Epidermal melanocyte (primary cell): ENCODE data around the gene PPARG.
"Not testable (repeated sequence)": the region's sequence is repeated elsewhere in the genome, so short reads cannot be mapped to it uniquely, and the experiment has no call there.

Experiments used
- DNase-seq: peaks from one replicate; pipeline ENCODE4 v3.0.0; 2011; ENCODE audit warnings: low spot score; ENCODE audit not compliant: insufficient read length

Gene PPARG

DNA sequence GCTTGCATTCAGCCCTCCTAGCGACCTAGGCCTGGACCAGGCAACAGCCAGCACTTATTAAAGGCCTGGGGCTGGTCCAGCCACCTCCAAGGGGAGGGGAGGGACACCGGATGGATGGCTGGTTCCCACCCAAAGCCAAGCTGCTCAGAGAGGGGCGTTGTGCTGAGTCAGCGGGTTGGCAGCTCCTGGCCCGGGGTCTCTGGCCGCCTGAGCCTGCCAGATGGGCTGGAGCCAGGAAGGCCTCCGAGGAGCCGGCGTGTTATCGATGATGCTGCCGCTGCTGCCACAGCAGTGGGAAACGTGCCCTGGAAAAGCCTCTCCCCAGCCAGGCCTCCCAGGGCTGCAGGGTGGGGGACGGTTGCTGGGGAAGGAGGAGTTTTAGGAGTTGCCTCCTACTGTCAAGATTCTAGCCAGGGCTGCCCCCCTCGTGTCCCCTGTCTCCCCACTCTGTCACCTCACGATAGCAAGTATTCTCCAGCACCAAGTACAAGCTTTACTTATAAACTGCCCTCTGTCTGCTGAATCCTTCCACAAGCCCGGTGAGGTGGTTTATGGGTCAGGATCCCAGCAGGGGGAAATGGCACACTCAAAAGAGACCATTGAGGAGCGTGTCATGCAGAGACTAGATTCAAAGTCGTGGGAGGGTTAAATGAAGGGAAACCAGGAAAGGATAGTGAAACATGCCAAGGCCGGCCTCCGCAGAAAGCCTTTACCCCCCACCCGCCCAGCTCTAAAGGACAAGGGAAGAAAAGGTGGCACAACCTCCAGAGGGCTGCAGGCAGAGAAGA lies 152.3 kb downstream of the PPARG start:
- DNase-seq: no peak

DNA sequence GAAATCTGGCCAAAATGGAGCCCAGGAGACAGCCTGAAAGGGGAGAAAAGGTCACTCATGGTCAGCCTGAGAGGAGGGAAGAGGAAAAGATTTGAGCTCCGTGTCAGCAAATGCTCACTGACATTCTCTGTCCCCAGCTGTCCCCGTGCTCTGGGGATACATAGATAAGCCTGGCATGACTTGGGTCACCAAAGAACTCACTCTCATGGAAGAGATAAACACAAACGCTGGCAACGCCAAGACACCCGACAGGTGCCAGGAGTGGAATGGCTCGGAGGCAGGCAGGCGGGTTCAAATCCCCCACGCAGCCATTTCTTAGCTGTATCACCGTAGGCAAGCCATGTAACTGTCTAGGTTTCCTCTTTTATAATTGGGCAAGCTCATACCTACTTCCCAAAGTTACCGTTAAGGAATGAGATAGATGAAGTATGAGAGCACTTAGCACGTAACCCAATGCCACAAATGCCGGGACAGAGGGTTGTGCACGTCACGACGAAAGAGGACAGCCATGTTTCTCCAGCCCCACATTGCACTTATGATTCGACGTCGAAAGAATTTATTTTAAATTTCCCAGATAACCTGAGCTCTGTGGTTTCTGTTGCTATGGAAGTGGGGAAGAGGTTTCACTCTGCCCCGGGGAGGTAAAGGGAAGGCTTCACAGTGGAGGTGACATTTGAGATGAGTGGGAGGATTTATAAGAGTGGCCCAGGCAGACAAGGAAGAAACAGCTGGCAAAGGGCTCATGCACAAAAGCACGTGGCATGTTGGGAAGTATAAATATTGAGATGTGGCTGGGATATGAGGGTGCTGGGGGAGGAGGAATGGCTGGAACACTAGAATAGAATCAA lies 154.0 kb downstream of the PPARG start:
- DNase-seq: no peak

DNA sequence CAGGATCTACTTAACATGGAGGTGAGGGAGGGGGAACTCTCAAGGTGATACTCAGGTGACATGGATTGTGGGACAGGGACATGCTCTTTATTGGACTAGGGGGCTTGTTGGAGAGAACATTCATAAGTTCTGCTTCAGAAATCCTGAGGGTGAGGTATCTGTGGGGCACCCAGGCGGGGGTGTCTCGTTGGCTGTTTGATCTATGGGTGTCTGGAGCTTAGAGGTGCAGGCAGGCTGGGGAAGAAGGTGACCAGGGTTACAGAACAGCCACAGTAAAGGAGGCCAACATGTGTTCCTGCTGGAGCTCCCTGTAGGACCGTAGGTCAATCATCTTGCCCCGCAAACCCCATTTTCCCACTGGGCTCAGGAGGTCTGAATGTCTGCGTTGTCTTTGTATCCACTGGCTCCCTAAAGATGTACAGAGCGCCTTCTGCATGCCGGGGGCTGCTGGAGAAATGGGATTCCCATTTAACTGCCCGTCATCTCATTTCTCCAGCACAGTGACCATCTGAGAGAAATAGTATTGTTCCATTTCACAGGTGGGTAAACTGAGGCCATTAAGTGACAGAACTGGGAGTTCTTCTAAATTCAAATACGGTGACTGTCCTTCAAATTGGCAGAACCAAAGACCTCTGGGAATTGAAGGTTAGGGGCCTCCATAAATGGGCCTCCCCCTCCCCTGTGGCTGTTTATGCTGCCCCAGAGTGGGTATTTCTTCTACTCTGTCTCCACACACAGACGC lies 155.1 kb downstream of the PPARG start:
- no peak for DNase-seq

DNA sequence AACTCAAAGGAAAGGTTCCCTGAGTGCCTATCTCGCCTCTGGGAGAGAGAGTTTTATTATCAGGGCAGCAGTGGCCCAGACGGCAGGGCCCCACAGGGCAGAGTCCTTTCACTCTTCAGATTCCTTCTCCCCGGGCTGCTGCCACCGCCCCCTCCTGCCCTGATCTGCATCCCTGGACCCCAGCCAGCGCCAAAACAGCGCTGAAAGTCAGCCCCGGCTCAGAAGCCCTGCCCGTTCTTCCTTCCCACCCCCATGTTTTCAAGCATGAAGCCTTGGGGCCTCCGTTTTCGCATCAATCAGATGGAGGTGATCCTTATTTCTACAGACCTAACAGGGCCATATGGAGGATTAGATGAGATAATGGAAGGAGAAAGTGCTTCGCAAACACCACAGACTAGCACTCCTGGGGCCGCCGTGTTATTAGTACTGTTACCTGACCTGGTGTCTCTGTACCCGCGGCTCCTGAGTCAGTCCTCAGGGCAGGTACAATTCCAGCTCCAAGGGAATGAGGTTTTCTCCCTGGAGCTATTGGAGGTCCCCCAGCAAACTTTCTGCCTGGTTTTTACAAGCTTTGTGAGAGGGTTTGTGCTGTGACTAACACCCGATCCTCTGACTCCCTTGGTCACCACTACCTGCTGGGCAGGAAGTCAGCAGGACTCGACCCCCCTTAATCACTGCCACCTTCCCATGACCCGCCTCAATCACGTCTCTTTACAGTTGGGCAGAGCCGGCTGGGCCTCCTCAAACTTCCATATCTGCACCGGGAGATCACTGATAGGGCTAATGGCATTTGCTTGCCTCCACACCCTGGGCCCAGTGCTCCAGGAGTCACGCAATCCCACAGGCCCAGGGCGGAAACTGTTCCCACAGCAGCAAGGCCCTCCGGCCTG lies 156.0 kb downstream of the PPARG start:
- no peak for DNase-seq

DNA sequence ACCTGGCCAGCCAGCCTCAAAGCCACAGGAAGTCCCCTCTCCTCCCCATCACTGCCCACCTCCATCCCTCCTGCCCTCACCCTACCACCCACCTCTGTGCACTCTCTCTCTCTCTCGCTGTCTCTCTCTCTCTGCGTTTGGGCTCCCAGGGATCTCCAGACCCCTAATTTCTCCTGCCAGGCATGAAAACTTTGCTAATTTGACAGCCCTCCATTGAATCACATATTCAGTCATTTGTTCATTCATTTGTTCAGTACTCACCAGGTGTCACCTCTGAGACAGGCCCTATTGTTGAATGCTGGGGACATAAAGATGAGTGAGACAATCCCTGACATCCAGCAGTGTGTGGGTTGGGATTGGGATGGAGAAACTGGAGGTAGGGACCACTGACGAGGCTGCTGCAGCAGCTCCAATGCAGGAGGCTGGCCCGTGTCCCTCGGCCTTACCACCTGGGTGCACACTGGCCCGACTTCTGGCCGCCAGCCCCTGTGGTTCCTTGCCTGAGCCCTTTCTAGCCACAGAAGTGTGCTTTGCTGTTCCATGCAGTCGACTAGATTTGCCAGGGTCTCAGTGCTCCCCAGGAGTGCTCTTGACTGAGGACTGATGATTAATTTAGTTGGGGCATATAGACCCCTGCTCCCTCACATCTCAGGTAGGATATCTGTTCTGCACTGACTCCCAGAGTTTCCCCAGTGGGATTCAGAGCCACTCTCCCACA lies 156.8 kb downstream of the PPARG start:
- DNase-seq: no peak

DNA sequence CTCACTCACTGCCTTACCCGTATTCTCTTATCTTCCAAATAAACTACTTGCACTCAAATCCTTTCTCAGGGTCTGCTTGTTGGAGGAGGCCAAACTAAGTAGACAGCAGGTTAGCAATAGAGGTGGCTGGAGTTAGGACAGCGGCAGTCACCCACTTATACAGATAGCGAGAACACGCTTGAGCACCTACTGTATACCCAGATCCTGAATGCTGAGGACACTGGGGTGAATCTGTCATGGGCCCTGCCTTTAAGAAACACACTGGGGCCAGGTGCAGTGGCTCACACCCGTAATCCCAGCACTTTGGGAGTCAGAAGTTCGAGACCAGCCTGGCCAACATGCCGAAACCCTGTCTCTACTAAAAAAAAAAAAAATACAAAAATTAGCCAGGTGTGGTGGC lies 157.4 kb downstream of the PPARG start:
- DNase-seq: no peak

DNA sequence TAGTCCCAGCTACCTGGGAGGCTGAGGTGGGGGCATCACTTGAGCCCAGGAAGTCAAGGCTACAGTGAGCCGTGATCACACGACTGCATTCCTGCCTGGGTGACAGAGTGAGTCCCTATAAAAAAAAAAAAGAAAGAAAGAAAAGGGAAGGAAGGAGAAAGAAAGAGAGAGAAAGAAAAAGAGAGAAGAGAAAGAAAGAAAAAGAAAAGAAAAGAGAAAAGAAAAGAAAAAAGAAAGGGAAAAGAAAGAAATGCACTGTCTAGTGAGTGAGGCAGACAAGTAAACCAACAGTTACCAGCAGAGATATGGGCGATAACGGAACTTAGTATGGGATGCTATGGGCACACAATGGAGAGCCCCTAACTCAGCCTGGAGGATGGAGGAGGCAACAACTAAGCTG lies 158.2 kb downstream of the PPARG start:
- no peak for DNase-seq

DNA sequence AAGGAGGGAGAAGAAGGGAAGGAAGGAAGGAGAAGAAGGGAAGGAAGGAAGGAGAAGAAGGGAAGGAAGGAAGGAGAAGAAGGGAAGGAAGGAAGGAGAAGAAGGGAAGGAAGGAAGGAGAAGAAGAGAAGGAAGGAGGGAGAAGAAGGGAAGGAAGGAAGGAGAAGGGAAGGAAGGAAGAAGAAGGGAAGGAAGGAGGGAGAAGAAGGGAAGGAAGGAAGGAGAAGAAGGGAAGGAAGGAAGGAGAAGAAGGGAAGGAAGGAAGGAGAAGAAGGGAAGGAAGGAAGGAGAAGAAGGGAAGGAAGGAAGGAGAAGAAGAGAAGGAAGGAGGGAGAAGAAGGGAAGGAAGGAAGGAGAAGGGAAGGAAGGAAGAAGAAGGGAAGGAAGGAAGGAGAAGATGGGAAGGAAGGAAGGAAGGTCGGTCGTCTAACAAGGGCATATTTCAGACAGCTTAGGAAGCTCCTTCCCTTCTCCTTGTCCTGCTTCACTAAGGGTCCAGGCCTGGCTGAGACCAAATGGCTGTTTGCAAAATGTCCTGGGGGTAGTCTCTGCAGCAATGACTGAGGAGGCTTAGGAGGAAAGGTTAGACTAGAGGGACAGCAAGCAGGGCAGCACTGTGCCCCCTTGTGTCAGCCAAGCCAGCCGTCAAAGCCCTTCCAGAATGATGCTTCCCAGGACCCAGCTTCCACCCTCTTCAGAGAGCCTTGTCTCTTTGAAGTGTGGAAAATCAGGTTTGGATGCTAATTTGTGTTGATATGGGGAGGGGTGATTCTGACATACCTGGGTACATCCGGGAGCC lies 159.7 kb downstream of the PPARG start:
- DNase-seq: not testable (repeated sequence)

DNA sequence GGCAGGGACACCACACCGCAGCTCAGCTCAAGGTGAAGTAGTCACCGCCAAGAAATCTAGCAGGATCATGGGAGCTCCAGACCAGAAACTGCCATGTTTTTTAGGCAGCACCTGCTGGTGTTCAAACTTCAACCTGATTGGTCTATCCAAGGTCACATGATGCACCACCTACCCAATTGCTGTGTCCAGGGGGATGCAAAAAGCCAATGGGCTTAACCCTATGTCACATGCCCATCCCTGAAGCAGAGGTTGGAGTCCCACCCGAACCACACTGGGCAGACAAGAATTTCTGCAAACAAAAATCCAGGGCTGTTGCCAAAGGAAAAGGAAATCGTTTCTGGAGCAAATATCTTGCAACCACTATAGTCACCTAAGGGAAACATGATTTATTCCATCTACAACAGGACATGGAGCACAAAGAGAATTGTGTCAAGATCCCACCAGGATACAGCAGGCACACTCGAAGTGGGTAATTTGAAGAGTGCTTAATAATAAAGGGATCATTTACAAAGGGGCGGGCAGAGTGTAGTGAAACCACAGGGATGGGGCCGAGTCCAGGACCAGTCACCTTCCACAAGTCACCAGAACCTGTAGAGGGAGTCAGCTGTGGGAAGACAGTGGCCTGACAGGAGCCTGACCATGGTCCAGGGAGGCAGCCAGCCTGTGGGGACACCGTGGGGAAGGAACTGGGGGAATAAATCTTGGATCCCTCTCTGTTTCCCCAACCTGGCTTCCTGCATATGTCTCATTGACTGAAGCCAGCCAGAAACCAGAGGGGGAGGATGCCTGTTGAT lies 161.2 kb downstream of the PPARG start:
- no peak for DNase-seq

DNA sequence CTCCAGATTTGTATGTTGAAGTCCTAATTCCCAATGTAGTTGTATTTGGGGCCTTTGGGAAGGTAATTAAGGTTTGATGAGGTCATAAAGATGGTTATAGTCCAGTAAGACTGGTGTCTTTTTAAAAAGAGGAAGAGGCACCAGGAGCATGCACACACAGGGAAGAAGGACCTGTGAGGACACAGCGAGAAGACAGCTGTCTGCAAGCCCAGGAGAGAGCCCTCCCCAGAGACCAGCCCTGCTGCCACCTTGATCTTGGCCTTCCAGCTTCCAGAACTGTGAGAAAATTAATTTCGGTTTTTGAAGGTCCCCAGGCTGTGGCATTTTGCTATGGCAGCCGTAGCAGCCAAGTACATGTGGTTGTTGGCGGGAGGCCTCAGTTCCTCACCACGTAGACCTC lies 162.6 kb downstream of the PPARG start:
- no peak for DNase-seq

DNA sequence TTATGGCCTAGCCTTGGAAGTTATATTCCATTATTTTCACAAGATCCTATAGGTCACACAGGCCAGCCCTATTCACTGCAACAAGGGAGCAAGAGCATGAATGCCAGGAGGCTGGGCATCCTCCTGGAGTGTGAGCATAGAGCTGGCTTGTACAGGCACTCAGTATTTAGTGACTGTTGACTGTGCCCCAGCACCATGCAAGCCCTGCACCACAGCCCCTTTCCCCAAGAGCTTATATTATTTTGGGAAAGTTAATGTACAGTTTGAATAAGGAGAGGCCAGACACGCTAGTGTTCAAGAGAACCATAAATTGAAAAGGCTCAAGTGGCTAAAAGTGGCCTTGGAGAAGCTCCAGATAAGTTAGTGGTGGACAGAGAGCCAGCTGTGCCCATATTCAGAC lies 163.1 kb downstream of the PPARG start:
- DNase-seq: no peak

DNA sequence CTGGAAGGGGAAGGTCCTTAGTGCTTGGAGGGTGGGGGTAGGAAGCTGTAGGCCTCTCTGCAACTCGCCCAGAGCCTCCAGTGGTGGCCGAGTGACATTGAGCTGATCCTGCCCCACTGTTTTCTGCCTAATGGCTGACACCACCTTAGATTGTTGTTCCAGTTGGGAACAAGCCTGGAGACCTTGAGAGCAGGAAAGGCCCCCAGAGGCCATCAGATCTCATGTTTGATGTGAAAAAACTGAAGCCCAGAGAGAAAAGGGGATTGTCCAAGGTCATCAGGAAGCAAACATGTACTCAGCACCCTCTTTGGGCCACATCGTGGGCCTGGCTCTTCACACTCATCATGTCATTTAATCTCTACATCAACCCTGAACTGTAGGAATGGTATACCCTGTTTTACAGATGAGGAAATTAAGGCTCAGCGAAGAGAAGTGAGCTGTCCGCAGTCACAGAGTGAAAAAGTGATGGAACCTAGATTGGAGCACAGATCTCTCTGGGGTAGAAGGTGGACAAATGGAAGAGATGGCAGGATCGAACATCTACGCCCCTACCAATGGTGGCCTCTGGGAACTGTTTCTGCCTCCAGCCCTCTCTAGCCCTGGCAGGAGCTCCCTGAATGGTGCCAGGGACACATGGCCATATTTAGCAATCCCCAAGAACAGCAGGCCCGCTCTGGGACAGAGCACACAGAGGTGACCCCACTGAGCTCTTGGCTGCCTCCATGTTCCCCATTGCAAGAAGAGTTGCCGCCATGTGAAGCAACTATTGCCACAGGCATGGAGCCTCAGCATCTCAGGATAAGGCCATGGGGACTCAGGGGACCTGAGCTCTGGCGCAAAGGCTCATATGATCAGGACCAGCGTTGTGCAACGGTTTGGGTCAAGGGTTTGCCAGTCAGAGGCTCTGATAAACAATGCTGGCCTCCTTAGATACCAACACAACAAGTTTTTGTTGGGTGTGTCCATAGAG lies 163.8 kb downstream of the PPARG start:
- no peak for DNase-seq

DNA sequence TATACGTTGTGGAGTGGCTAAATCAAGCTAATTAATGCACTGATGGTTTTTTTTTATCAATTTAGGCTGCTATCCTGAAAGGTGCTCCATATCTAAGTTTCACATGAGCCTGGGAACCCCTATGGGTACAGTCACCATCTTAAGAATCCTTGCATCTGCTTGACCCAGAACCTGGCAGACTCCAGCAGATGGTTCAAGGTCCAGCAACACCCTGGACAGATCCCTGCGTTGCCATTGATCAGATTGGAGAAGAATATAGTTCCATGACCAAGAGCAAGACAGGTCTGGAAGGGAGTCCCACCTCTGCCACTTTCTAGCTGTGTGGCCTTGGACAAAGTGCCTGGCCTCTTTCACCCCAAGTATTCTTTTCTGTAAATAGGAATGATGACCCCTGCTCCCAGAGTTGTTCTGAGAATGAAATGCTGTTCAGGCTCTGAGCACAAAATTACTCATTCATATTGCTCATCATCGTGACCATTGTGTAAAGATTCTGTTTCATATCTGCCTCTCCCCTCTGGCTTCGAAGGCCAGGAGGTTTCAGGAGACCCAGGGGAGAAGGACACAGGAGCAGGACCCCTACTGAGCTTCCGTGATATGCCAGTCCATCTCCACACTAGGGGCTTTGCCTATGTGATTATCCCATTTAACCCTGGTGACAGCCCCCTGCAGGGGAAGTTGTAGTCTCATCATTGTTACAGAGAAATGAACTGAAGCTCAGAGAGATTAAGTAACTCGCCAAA lies 165.4 kb downstream of the PPARG start:
- DNase-seq: no peak

DNA sequence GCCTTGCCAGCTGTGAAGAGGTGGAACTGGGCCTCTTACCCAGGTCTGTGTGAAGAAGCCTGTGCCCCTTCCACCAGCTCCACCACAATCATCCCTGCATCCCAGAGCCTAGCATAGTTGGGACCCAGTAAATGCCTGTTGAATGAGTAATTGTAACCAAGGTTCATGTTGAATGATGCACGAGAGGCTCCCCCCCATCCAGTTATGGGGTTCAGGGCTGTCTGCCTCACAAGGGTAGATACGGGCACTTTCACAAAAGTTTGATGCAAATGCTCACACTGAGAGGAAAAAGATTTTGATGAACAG lies 165.9 kb downstream of the PPARG start:
- no peak for DNase-seq

DNA sequence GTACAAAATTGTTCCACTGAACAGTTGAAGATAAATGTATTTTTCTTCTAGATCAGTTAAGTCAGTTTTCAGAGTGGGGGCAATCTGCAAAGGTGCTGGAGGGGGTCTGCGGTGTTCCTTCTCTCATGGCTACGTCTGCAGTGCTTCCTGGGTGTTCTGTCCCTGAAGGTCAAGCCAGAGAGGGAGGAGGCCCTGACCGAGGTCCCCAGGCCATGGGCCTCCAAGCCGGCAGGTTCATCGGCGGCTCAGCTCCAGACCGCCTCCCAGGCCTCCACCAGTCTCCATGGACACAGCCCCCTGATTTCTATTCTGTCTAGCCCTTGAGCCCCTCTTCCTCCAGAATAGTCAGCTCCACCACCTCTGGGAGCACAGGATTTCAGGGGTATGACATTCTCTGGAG lies 166.9 kb downstream of the PPARG start:
- DNase-seq: no peak

DNA sequence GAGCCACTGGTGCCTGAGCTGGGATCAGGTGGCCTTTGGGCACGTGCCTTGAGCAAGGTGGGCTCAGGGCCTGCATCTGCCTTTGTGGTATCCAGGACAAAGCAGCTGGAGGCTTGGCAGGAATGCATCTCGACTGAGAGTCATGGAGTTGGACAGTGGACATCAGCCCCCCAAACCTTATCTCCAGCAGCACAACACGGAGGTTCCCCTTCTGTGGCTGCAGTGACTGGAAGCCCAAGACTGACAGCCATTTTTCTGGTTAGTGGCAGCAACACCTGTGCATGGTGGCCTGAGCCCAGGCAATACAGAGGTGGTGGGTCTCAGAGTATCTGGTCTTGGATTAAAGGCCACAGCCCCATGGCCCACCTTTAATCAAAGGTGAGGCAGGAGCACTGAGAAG lies 167.6 kb downstream of the PPARG start:
- DNase-seq: no peak

DNA sequence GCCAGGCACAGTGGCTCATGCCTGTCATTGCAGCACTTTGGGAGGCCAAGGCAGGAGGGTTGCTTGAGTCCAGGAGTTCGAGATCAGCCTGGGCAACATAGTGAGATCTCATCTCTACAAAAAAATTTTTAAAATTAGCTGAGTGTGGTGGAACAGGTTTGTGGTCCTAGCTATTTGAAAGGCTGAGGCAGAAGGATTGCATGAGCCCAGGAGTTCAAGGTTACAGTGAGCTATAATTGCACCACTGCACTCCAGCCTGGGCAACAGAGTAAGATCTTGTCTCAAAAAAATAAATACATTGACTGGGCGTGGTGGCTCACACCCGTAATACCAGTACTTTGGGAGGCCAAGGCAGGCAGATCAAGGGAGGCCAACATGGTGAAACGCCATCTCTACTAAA lies 168.5 kb downstream of the PPARG start:
- DNase-seq: not testable (repeated sequence)
